Body of pancreas (tissue), 4 donors: ENCODE data around the gene PCSK1N. TPM values are rescaled to one million over a fixed set of nuclear protein-coding genes. Genes with fewer than 3 reads are reported as not detected.

Experiments
- ATAC-seq: fragments of 150-250 bp; one replicate; pipeline ENCODE4 v1.9.1; 2016
- DNase-seq, 4 donors: peaks; one replicate each; pipeline ENCODE4 v3.0.0-alpha.2; 2019
- H3K27ac ChIP-seq, 4 donors: fragments of 200-600 bp; sonication (generic); 1 replicate in 3 of 4; 2 replicates in 1 of 4; pipeline versions ENCODE4 v1.5.1 to v1.6.1; 2016 to 2019; ENCODE audit warnings: mild to moderate bottlenecking in 1 of 4, mixed read lengths in 1 of 4, moderate library complexity in 1 of 4
- H3K27me3 ChIP-seq, 2 donors: fragments of 200-600 bp; sonication (generic); one replicate each; pipeline ENCODE4 v1.6.0; 2016; ENCODE audit warnings: mild to moderate bottlenecking in 1 of 2
- H3K36me3 ChIP-seq, 2 donors: fragments of 200-600 bp; sonication (generic); replicated peaks in 1 of 2; 2 replicates each; pipeline ENCODE4 v1.5.1; 2016; ENCODE audit warnings: low read depth in 2 of 2; ENCODE audit not compliant: insufficient read depth in 1 of 2
- H3K4me1 ChIP-seq: fragments of 200-600 bp; sonication (generic); one replicate; pipeline ENCODE4 v1.6.0; 2016
- H3K4me3 ChIP-seq, 2 donors: fragments of 200-600 bp; sonication (generic); 1 replicate in 1 of 2; 2 replicates in 1 of 2; pipeline ENCODE4 v1.5.1; 2016 to 2019
- H3K9me3 ChIP-seq, 3 donors: fragments of 200-600 bp; sonication (generic); 1 replicate in 2 of 3; 2 replicates in 1 of 3; pipeline ENCODE4 v1.5.1; 2016
- POLR2A ChIP-seq, 3 donors: fragments of 450-650 bp; IDR thresholded peaks; one replicate each; pipeline ENCODE4 v1.6.1; 2016; ENCODE audit warnings: antibody characterized with exemption in 3 of 3, mild to moderate bottlenecking in 2 of 3
- WGBS, 2 donors: methylation state at CpG; one replicate each; pipeline ENCODE4 v1.1.5; 2017; 5-methylcytosine and 5-hydroxymethylcytosine counted together
- intact Hi-C: fragments of 100-400 bp; cut with DNase I; formaldehyde crosslinking; loops from one replicate; pipeline ENCODE4 v1.15.1; 2023
- total RNA-seq, 2 donors: library from RNA; depleted of rRNA; stranded (reverse); fragments of >200 nt; gene quantifications; one replicate each; pipeline ENCODE4 v1.1.0, GENCODE V29; 2016
- TF ChIP-seq, protein P1 (sequence below), 7 experiments: fragments of 450-650 bp in 4 of 7; fragments of 200-600 bp in 3 of 7; sonication (generic) in 3 of 7; IDR thresholded peaks; one replicate each; pipeline ENCODE4 v1.5.1; 2016 to 2019; ENCODE audit warnings: antibody characterized with exemption in 7 of 7

PCSK1N gene
- total RNA-seq, 2 donors from 2014 or later, result 110 to 196 TPM

DNA sequence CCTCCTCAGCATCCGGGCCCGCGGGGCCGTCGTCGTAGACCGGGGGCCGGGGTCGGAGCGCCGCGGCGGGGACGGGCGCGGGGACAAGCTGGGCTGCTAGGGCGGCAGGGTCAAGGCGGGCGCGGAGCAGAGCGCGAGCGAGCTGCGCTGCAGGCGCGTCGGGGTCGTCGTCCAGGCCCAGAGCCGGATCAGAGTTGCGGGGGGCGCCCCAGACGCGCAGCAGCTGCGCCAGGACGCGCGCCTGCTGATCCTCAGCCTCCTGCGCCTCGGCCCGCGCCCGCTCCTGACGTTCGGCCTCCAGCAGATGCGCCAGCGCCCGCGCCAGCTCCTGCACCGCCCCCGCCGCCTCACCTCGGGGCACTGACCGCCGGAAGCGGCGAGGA is 3.5 kb downstream of the PCSK1N start:
- no peak for TF ChIP-seq POLR2A (IDR thresholded peaks at IDR 0.05)
- TF ChIP-seq, protein P1, sequence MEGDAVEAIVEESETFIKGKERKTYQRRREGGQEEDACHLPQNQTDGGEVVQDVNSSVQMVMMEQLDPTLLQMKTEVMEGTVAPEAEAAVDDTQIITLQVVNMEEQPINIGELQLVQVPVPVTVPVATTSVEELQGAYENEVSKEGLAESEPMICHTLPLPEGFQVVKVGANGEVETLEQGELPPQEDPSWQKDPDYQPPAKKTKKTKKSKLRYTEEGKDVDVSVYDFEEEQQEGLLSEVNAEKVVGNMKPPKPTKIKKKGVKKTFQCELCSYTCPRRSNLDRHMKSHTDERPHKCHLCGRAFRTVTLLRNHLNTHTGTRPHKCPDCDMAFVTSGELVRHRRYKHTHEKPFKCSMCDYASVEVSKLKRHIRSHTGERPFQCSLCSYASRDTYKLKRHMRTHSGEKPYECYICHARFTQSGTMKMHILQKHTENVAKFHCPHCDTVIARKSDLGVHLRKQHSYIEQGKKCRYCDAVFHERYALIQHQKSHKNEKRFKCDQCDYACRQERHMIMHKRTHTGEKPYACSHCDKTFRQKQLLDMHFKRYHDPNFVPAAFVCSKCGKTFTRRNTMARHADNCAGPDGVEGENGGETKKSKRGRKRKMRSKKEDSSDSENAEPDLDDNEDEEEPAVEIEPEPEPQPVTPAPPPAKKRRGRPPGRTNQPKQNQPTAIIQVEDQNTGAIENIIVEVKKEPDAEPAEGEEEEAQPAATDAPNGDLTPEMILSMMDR (IDR thresholded peaks at IDR 0.05), result no peak
- Histone ChIP-seq H3K27ac (no peak overlapping the region), H3K4me1 (no peaks in the 10 kb centered on the region), H3K27me3 (no peaks in the 10 kb centered on the region), H3K4me3 (no peak overlapping the region), H3K9me3 (no peaks in the 10 kb centered on the region), H3K36me3 (no peaks in the 10 kb centered on the region)
- DNase-seq, result no peak
- intact Hi-C loops, result no loop called here
- 0 to 8% methylated on average over 5 to 7 of the region's 57 CpGs for WGBS, 2 donors
- no peak for ATAC-seq

DNA sequence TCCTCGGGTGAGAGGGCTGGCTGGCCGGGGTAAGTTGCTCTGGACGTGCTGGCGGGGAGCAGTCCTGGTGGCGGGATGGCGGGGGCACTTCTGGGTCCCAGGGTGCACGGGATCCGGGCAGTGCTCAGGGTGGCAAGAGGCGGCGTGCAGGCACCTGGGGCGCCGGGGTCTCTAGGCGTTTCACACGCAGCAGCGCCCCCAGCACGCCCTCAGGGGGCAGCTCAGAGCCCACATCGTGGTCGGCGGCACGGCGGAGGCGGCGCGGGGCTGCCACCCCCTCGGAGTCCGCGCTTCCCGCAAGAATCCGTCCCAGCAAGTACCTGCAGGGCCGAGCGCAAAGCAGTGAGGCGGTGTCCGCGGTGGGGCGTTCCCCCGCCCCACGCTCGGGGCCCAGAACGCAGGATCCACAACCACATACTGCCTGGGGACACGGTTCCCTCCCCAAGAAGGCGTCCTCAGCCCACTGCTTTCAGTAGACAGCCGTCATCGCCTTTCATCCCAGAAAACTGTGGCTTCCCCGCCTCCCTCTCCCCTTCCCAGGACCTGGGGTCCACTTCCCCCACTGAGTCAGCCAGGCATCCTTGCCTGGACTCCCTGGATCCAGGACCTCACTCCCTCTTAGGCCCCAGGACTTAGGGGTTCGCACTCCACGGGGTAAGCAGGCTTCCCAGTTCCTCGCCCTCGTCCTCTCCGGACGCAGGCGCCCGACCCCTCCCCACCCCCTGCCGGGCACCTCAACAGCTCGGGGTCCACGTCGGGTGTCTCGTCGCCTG is 4.1 kb downstream of the PCSK1N start:
- no peak overlapping the region for H3K4me3 ChIP-seq
- 3 to 9% methylated on average over 8 to 13 of the region's 58 CpGs for WGBS, 2 donors
- intact Hi-C loops, result no loop called here

DNA sequence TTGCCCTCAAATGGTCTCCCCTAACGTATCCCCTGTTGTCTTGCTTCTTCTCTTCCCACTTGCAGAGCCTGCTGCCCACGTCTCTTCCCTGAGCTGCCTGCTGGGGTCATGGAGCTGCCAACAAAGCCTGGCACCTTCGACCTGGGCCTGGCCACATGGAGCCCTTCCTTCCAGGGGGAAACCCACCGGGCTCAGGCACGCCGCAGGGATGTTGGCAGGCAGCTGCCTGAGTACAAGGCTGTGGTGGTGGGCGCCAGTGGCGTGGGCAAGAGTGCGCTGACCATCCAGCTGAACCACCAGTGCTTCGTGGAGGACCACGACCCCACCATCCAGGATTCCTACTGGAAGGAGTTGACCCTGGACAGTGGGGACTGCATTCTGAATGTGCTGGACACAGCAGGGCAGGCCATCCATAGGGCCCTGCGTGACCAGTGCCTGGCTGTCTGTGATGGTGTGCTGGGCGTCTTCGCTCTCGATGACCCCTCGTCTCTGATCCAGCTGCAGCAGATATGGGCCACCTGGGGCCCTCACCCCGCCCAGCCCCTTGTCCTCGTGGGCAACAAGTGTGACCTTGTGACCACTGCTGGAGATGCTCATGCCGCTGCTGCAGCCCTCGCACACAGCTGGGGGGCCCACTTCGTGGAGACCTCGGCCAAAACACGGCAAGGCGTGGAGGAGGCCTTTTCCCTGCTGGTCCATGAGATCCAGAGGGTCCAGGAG is 6.2 kb downstream of the PCSK1N start:
- no peak overlapping the region for H3K27ac ChIP-seq
- no peak for DNase-seq
- no peak for TF ChIP-seq POLR2A (IDR thresholded peaks at IDR 0.05)
- TF ChIP-seq, protein P1 (IDR thresholded peaks at IDR 0.05), result no peak
- intact Hi-C loops, result no loop called here
- no peaks in the 10 kb centered on the region for H3K4me1 ChIP-seq
- H3K36me3 ChIP-seq, result no peaks in the 10 kb centered on the region
- H3K9me3 ChIP-seq, result no peaks in the 10 kb centered on the region
- no peak overlapping the region for H3K4me3 ChIP-seq
- ATAC-seq, result no peak
- no peaks in the 10 kb centered on the region for H3K27me3 ChIP-seq
- WGBS, 2 donors, result 80 to 89% methylated on average over 4 to 15 of the region's 24 CpGs

More for the DNA sequence above, 4.1 kb downstream of the PCSK1N start:
- no peaks in the 10 kb centered on the region for H3K36me3 ChIP-seq
- no peak overlapping the region for H3K27ac ChIP-seq
- DNase-seq (no peak), ATAC-seq (no peak)
- no peaks in the 10 kb centered on the region for H3K27me3 ChIP-seq
- TF ChIP-seq, protein P1 (IDR thresholded peaks at IDR 0.05), result no peak
- no peak for TF ChIP-seq POLR2A (IDR thresholded peaks at IDR 0.05)
- H3K4me1 ChIP-seq, result no peaks in the 10 kb centered on the region
- no peaks in the 10 kb centered on the region for H3K9me3 ChIP-seq

DNA sequence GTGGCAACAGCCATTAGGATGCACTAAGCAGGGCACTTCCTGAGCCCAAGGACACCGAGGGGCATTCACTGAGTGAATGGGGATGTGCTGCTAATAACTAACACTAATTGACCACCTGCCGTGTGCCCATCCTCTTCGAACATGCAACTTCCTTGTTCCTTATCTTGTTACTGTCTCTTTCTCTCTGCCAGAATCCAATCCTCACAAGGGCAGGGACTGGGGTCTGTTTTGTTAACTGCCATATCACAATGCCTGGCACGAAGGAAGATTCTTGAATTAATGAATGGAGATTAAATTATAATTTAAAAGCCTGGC is 7.8 kb downstream of the PCSK1N start:
- H3K9me3 ChIP-seq, result no peaks in the 10 kb centered on the region
- H3K27me3 ChIP-seq, result no peaks in the 10 kb centered on the region
- no peaks in the 10 kb centered on the region for H3K36me3 ChIP-seq
- intact Hi-C loops, result no loop called here
- WGBS, 2 donors, result 52 to 72% methylated on average over 3 to 4 of the region's 4 CpGs
- ATAC-seq (no peak), DNase-seq (no peak)
- no peak overlapping the region for H3K4me3 ChIP-seq
- H3K27ac ChIP-seq, result no peak overlapping the region
- no peaks in the 10 kb centered on the region for H3K4me1 ChIP-seq
- no peak for TF ChIP-seq POLR2A (IDR thresholded peaks at IDR 0.05)
- TF ChIP-seq, protein P1 (IDR thresholded peaks at IDR 0.05), result no peak
